PC-9 (cell line): Measurements from ENCODE around the gene GMNN. TPM values are rescaled to one million over a fixed set of nuclear protein-coding genes. Genes with fewer than 3 reads are reported as not detected.
"Not testable (repeated sequence)": the region's sequence is repeated elsewhere in the genome, so short reads cannot be mapped to it uniquely, and the experiment has no call there.

Experiments
- BruUV-seq: library from RNA; stranded (reverse); fragments of 400-500 nt; replicated peaks from 2 replicates; lab custom pipeline; 2021; lab: Mats Ljungman, UMichigan
- CTCF ChIA-PET: fragments of 300-600 bp; sonication (Branson Sonifier 250); formaldehyde crosslinking; loops from one replicate; lab custom pipeline; 2022; ENCODE audit warnings: antibody characterized with exemption; lab: Charles Lee
- POLR2A ChIA-PET: fragments of 300-600 bp; sonication (Branson Sonifier 250); formaldehyde crosslinking; loops from one replicate; lab custom pipeline; 2022; ENCODE audit warnings: antibody characterized with exemption; ENCODE audit not compliant: unreplicated experiment; lab: Charles Lee
- DNase-seq, 2 experiments: peaks; one replicate each; pipeline versions ENCODE4 v3.0.0 to v3.0.0-alpha.2; 2015 to 2022; ENCODE audit warnings: mixed read lengths in 1 of 2
- H2AFZ ChIP-seq: fragments of 200-600 bp; sonication (generic); 2 replicates; pipeline ENCODE4 v1.8.1; 2017; ENCODE audit warnings: antibody characterized with exemption
- H3F3A ChIP-seq: fragments of 200-600 bp; sonication (generic); 2 replicates; pipeline ENCODE4 v1.8.1; 2017; ENCODE audit warnings: antibody characterized with exemption, mild to moderate bottlenecking, low read depth; ENCODE audit not compliant: insufficient read depth
- H3K27ac ChIP-seq: fragments of 200-600 bp; sonication (generic); 2 replicates; pipeline ENCODE4 v1.6.1; 2016; ENCODE audit warnings: mixed run types
- H3K27me3 ChIP-seq: fragments of 200-600 bp; sonication (generic); 2 replicates; pipeline ENCODE4 v1.6.1; 2016; ENCODE audit warnings: low read depth, mixed run types; ENCODE audit not compliant: insufficient read depth
- H3K36me3 ChIP-seq: fragments of 200-600 bp; sonication (generic); 2 replicates; pipeline ENCODE4 v1.6.1; 2016; ENCODE audit warnings: low read depth, mixed run types
- H3K4me1 ChIP-seq: fragments of 200-600 bp; sonication (generic); replicated peaks from 2 replicates; pipeline ENCODE4 v1.6.1; 2016; ENCODE audit warnings: mixed run types; ENCODE audit not compliant: insufficient read depth
- H3K4me2 ChIP-seq: fragments of 200-600 bp; sonication (generic); 2 replicates; pipeline ENCODE4 v1.6.1; 2017; ENCODE audit warnings: mixed run types
- H3K4me3 ChIP-seq: fragments of 200-600 bp; sonication (generic); 2 replicates; pipeline ENCODE4 v1.6.1; 2016; ENCODE audit warnings: mixed run types
- H3K79me2 ChIP-seq: fragments of 200-600 bp; sonication (generic); 2 replicates; pipeline ENCODE4 v1.6.1; 2017; ENCODE audit warnings: low read depth, mixed run types
- H3K9me2 ChIP-seq: fragments of 200-600 bp; sonication (generic); 2 replicates; pipeline ENCODE4 v1.8.1; 2017; ENCODE audit warnings: mild to moderate bottlenecking; ENCODE audit not compliant: insufficient read depth
- H3K9me3 ChIP-seq: fragments of 200-600 bp; sonication (generic); 2 replicates; pipeline ENCODE4 v1.8.1; 2016; ENCODE audit warnings: low read depth; ENCODE audit not compliant: insufficient read depth
- H4K20me1 ChIP-seq: fragments of 200-600 bp; sonication (generic); 2 replicates; pipeline ENCODE4 v1.8.1; 2017; ENCODE audit not compliant: insufficient read depth
- CTCF ChIP-seq: fragments of 200-600 bp; sonication (generic); conservative IDR thresholded peaks from 2 replicates; pipeline ENCODE4 v1.6.1; 2017; ENCODE audit warnings: mixed run types, antibody characterized with exemption, mild to moderate bottlenecking, moderate library complexity
- EZH2 ChIP-seq: fragments of 200-600 bp; sonication (generic); IDR thresholded peaks from 2 replicates; pipeline ENCODE4 v1.8.0; 2017; ENCODE audit warnings: antibody characterized with exemption, low read depth
- intact Hi-C: fragments of 100-400 bp; cut with micrococcal nuclease; formaldehyde crosslinking; loops from one replicate; pipeline ENCODE4 v1.10.0; 2022; ENCODE audit not compliant: unreplicated experiment
- total RNA-seq: library from RNA; stranded (reverse); gene quantifications from 2 replicates; pipeline ENCODE4 v1.2.3, GENCODE V29; 2021

Gene GMNN
- total RNA-seq, 1 experiment from 2014 or later = 54.8 TPM

- no peaks in the 10 kb centered on the region for H3K79me2 ChIP-seq
- no peaks in the 10 kb centered on the region for H3K9me2 ChIP-seq
- CTCF ChIA-PET = interaction anchor here (0.5 kb wide), 1 partner anchor 375 kb away, joined by 10 read pairs; no protein-coding TSS in a partner anchor
- POLR2A ChIA-PET = no interaction called here
- no peaks in the 10 kb centered on the region for H3K4me1 ChIP-seq
- H3K36me3 ChIP-seq = no peaks in the 10 kb centered on the region
- H3K27ac ChIP-seq = no peak overlapping the region
- H2AFZ ChIP-seq = no peak overlapping the region
- H3F3A ChIP-seq = no peaks in the 10 kb centered on the region
- DNase-seq = no peak
- no TSS peak for BruUV-seq
- no peaks in the 10 kb centered on the region for H4K20me1 ChIP-seq
- H3K27me3 ChIP-seq = no peaks in the 10 kb centered on the region
- no peak overlapping the region for H3K4me3 ChIP-seq
- no peak overlapping the region for H3K4me2 ChIP-seq
- TF ChIP-seq CTCF = no peak
- no peak for TF ChIP-seq EZH2
- intact Hi-C loops = no loop called here
- H3K9me3 ChIP-seq = no peaks in the 10 kb centered on the region
These were observed 11.2 kb upstream of the GMNN start for GRCh38 chr6:24763578-24763977.

GRCh38 chr6:24764833-24765828 lies 9.6 kb upstream of the GMNN start:
- H3K36me3 ChIP-seq, H3K27me3 ChIP-seq, H2AFZ ChIP-seq, H3K9me2 ChIP-seq, intact Hi-C loops, H4K20me1 ChIP-seq, H3K27ac ChIP-seq, DNase-seq, H3K9me3 ChIP-seq, BruUV-seq, H3F3A ChIP-seq, H3K4me3 ChIP-seq, H3K4me1 ChIP-seq, CTCF ChIA-PET, H3K4me2 ChIP-seq, H3K79me2 ChIP-seq: not testable (repeated sequence)
- POLR2A ChIA-PET = interaction anchor here (0.6 to 0.7 kb wide), 2 partner anchors 42 to 43 kb away, joined by 3 read pairs; no protein-coding TSS in a partner anchor

- not testable (repeated sequence) for H3F3A ChIP-seq, H3K27me3 ChIP-seq, H3K4me2 ChIP-seq, H2AFZ ChIP-seq, H4K20me1 ChIP-seq, H3K9me3 ChIP-seq, H3K4me3 ChIP-seq, H3K36me3 ChIP-seq, BruUV-seq, H3K27ac ChIP-seq, H3K79me2 ChIP-seq, H3K9me2 ChIP-seq, DNase-seq, H3K4me1 ChIP-seq
- intact Hi-C loops = loop anchor here (1.0 to 2.0 kb wide), 7 partner anchors 71 to 483 kb away; no protein-coding TSS in a partner anchor
- POLR2A ChIA-PET = interaction anchor here (0.7 kb wide), 1 partner anchor 303 kb away, joined by 4 read pairs; no protein-coding TSS in a partner anchor
- CTCF ChIA-PET = interaction anchor here (0.7 kb wide), 1 partner anchor 61 kb away, joined by 3 read pairs; no protein-coding TSS in a partner anchor
These were observed 8.8 kb upstream of the GMNN start for GRCh38 chr6:24765968-24766367.
